Measurements from ENCODE around the gene SUSD2.
"Not testable (repeated sequence)": the region's sequence is repeated elsewhere in the genome, so short reads cannot be mapped to it uniquely, and the experiment has no call there.

Gene SUSD2

DNA sequence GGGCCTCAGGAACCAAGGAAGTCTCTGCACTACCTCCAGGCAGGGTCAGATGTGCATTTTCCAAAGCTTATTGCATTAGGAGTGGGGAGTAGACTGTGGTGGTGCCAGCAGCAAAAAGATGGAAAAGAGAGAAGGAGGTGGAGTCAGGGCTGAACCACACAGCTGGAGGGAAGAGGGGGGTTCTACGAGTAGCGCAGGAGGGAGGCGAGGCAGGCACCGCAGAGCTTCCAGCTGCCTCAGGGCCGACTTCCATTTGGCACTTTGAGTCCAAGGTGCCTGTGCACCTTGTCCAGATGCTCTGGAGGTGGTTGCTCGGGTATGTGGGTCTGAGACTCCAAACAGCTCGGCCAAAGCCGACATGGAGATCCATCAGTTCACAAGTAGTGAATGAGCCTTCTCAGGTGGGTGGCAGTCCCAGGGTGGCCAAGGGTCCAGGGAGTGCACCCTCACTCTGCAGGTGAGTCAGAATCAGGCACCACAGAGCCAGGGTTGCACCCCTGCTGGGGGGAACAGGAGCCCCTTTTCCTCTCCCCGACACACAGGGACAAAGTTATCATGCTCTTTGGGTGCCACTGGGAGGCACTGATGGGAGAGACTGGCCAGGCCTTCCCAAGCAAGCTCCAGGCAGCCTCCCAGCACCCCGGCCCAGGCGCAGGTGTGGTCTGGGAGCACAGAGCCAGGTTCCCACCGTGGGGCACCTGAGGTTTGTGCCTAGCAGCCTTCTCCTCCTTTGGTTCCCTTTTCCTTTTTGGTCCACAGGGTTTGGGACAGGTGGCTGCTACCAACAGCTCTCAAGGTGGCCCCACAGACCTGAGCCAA, 33.4 kb downstream of the SUSD2 start:
- no peak for DNase-seq (ENCODE audit: low read depth)

GRCh38 chr22:24216541-24217209, 35.4 kb downstream of the SUSD2 start:
- no peak for DNase-seq (ENCODE audit: low read depth)

- no peak for DNase-seq (ENCODE audit: low read depth)
Observed at GRCh38 chr22:24217384-24217783, 36.1 kb downstream of the SUSD2 start.

- DNase-seq (ENCODE audit: low read depth): no peak
Observed at GRCh38 chr22:24219750-24220149, 38.5 kb downstream of the SUSD2 start.

- no peak for DNase-seq (ENCODE audit: low read depth)
Observed at GRCh38 chr22:24224468-24224867, 43.2 kb downstream of the SUSD2 start.

DNA sequence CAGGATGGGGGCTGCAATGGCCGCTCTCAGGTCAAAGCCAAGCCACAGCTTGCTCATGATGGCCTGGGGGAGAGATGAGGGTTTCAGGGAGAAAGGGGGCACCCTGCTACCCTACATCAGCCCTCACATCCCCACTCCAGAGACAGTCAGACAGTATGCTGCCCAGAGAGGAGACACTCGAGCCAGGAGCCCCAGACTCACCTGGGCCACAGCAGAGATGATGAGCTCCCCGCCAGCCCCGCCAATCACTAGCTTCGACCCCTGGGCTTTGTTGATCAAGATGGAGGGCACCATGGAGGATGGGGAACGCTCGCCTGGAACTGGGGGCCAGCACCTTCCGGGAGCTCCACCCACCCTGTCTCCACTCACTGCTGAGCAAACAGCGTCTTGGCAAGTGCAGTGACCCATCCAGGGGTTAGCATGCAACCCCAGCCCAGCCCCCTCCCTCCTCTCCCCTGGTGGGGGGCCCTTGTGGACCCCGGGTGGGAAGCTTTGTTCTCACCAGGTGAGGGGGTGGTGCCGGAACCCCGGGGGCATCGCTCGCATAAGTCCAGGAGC, 43.8 kb downstream of the SUSD2 start:
- no peak for DNase-seq (ENCODE audit: low read depth)

GRCh38 chr22:24225951-24226350, 44.7 kb downstream of the SUSD2 start:
- DNase-seq (ENCODE audit: low read depth): no peak

DNA sequence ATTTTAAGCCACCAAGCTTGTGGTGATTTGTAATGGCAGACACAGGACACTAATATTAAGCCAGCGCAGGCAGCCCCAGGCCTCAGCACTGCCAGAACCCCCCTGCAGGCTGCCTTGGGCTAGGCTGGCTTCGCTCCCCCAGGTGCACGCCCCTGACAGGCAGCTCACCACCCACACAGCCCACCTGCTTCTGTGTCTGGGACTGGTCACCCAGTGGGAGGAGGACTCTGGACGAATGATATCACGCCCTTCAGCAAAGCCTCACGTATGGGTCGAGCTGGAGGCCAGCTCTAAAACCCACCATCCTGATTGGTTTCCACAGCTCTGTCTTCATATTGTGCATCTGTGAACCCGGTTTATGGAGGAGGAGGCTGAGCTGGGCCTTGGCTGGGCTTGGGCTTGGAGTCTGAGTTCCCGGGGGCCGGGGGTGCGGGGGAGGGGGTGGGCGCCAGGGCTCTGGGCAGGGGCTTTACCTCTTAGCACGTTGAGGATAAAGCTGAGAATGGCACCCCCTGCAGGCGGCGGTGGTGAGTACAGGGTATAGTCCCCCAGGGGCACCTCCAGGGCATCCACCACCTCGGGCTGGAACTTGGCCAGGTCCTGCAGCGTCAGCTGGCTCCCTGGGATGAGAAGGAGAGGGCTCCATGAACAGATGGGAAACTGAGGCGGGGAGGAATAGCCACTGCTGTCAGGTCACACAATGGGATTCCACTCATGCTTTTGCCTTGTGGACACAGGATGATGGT, 49.8 kb downstream of the SUSD2 start:
- DNase-seq (ENCODE audit: low read depth): peak; percentile 50

GRCh38 chr22:24231706-24232105, 50.4 kb downstream of the SUSD2 start:
- DNase-seq (ENCODE audit: low read depth): no peak

GRCh38 chr22:24232124-24232523, 50.8 kb downstream of the SUSD2 start:
- DNase-seq (ENCODE audit: low read depth): no peak

DNA sequence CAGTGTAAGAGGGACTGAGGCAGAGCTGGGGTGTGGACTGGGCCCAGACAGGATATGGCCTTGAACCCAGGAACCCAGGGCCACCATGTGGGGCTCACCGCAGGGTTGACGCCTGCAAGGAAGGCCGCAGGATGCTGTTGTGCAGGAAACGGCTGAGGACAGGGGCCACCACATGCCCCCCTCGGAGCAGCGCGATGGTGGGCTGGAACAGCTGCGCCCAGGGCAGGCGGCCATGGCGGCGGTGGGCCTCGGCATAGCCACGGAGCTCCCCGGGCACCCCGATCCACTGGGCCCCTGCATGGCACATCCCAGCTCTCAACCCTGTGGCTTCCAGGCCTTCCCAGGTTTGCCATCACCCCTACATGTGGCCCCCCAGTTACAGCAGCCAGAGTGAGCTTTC, 51.4 kb downstream of the SUSD2 start:
- no peak for DNase-seq (ENCODE audit: low read depth)

DNA sequence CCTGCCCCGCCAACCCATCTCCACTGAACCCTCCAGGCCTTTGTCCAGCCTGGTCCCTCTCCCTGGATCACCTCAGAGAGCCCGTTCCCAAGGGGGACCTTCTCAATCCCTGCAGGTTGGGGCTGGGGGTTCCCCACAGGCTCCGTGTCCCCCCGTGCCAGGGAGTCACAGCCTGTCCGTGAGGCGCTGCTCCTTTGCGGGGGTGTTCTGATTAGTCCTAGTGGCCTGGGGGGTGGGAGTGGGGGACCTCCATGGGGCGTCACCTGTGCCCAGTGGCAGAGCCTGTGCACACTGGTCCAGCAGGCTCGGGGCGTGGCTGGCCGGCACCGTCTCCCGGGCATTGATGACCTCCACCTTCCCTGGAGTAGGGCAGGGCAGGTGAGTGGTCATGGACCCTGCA, 51.9 kb downstream of the SUSD2 start:
- DNase-seq (ENCODE audit: low read depth): no peak

DNA sequence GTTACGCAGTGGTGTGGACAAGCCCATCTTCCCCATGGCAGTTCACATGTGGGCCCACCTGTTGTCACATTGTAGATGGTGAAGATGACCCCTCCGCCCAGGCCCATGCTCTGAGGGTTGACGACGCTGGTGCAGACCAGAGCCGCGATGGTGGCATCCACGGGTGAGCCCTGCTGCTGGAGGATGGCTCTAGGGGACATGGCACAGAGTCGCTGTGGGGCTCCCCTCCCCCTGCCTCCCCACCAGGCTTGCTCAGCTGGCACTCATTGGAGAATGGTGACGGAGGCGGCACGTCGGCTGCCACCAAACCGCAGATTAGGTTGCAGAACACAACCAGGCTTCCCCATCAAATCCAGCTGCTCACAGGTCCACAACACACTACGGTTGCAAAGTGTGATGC, 52.5 kb downstream of the SUSD2 start:
- no peak for DNase-seq (ENCODE audit: low read depth)

DNA sequence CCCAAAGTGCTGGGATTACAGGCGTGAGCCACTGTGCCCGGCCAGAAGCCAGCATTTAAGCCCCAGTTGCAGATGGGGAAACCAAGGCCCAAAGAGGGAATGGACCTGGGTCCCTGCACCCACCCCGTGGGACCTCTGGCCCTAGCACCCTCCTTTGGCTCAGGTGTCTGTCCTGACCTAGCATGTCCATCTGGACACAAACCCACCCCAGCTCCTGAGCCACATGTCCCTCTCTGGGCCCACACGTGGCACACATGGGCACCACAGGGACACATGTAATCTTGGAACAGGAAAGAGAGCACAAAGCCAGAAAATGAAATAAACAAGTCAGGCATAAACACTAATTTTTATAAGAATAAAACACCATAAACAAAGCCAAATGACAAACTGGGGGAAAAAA, 54.0 kb downstream of the SUSD2 start:
- DNase-seq (ENCODE audit: low read depth): no peak

DNA sequence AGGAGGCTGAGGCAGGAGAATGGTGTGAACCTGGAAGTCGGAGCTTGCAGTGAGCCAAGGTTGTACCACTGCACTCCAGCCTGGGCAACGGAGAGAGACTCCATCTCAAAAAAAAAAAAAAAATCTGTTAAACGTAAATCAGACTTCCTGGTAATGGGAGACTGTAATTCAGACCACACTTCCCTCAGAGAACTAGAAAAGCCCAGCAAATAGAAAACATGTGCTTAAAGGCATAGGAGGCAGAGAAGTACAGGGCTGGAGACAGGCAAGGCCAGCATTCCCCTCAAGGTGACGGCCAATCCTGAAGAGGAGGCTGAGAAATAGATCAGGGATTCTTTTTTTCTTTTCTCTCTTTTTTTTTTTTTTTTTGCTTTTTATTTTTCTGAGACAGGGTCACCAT, 55.4 kb downstream of the SUSD2 start:
- no peak for DNase-seq (ENCODE audit: low read depth)

DNA sequence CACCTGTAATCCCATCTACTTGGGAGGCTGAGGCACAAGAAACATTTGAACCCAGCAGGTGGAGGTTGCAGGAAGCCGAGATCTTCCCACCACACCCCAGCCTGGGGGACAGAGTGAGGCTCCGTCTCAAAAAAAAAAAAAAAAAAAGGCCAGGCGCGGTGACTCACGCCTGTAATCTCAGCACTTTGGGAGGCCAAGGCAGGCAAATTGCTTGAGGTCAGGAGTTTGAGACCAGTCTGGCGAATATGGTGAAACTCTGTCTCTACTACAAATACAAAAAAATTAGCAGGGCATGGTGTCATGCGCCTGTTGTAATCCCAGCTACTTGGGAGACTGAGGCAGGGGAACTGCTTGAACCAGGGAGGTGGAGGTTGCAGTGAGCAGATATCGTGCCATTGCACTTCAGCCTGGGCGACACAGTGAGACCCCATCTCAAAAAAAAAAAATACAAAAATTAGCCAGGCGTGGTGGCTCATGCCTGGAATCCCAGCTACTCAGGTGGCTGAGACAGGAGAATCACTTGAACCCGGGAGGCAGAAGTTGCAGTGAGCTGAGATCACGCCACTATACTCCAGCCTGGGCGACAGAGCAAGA, 56.9 kb downstream of the SUSD2 start:
- not testable (repeated sequence) for DNase-seq (ENCODE audit: low read depth)
